GM10248 (cell line): Measurements from ENCODE around the gene ARHGAP26.
"Not testable (repeated sequence)": the region's sequence is repeated elsewhere in the genome, so short reads cannot be mapped to it uniquely, and the experiment has no call there.

ENCODE experiments used
- CTCF ChIA-PET: fragments of 300-600 bp; sonication (Branson Sonifier 250); formaldehyde crosslinking; extraction: SDS; loops from one replicate; lab custom pipeline; 2021; ENCODE audit warnings: antibody characterized with exemption; lab: Yijun Ruan, JAX
- POLR2A ChIA-PET: fragments of 350-650 bp; sonication (Branson Sonifier 250); formaldehyde crosslinking; extraction: SDS; loops from one replicate; lab custom pipeline; 2020; ENCODE audit warnings: antibody characterized with exemption; lab: Yijun Ruan, JAX
- DNase-seq: peaks from one replicate; pipeline ENCODE4 v3.0.0; 2012; ENCODE audit errors: extremely low spot score
- TF ChIP-seq, protein P1 (sequence below): IDR thresholded peaks from 2 replicates; pipeline ENCODE4 v1.5.1; 2012; ENCODE audit warnings: mild to moderate bottlenecking, low read depth; ENCODE audit errors: extremely low read depth, missing control alignments, control extremely low read depth

The ARHGAP26 gene

DNA sequence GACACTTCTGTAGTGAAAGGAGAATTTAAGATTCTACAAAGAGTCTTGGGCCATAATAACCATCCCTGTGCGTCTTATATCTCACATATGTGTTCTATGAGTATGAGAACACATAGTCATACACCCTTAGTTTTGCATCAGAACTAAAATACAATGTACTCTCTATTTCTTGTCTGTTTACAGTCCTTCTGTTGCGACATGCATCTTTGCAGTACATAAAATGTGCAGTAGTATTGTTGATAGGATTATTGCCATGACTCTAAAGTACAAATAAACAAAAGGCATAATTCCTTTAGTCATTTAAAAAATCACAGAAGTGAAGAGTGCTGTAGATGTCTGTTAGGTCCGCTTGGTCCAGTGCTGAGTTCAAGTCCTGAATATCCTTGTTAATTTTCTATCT lies 431.4 kb downstream of the ARHGAP26 start:
- ChIA-PET POLR2A (interaction anchor here (0.7 kb wide), 1 partner anchor 25 kb away, joined by 3 read pairs; no protein-coding TSS in a partner anchor), CTCF (interaction anchor here (1.0 to 3.3 kb wide), 3 partner anchors 13 to 18 kb away, joined by 3 to 21 read pairs (median 8); no protein-coding TSS in a partner anchor)
- no peak for DNase-seq
- TF ChIP-seq, protein P1, sequence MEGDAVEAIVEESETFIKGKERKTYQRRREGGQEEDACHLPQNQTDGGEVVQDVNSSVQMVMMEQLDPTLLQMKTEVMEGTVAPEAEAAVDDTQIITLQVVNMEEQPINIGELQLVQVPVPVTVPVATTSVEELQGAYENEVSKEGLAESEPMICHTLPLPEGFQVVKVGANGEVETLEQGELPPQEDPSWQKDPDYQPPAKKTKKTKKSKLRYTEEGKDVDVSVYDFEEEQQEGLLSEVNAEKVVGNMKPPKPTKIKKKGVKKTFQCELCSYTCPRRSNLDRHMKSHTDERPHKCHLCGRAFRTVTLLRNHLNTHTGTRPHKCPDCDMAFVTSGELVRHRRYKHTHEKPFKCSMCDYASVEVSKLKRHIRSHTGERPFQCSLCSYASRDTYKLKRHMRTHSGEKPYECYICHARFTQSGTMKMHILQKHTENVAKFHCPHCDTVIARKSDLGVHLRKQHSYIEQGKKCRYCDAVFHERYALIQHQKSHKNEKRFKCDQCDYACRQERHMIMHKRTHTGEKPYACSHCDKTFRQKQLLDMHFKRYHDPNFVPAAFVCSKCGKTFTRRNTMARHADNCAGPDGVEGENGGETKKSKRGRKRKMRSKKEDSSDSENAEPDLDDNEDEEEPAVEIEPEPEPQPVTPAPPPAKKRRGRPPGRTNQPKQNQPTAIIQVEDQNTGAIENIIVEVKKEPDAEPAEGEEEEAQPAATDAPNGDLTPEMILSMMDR = no peak

DNA sequence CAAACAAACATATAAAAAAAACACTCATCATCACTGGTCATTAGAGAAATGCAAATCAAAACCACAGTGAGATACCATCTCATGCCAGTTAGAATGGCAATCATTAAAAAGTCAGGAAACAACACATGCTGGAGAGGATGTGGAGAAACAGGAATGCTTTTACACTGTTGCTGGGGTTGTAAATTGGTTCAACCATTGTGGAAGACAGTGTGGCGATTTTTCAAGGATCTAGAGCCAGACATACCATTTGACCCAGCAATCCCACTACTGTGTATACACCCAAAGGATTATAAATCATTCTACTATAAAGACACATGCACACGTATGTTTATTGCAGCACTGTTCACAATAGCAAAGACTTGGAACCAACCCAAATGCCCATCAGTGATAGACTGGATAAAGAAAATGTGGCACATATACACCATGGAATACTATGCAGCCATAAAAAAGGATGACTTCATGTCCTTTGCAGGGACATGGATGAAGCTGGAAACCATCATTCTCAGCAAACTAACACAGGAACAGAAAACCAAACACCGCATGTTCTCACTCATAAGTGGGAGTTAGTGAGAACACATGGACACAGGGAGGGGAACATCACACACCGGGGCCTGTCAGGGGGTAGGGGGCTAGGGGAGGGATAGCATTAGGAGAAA lies 433.3 kb downstream of the ARHGAP26 start:
- CTCF ChIA-PET = interaction anchor here (1.2 to 2.6 kb wide), 2 partner anchors 20 to 159 kb away, joined by 3 to 8 read pairs; no protein-coding TSS in a partner anchor

DNA sequence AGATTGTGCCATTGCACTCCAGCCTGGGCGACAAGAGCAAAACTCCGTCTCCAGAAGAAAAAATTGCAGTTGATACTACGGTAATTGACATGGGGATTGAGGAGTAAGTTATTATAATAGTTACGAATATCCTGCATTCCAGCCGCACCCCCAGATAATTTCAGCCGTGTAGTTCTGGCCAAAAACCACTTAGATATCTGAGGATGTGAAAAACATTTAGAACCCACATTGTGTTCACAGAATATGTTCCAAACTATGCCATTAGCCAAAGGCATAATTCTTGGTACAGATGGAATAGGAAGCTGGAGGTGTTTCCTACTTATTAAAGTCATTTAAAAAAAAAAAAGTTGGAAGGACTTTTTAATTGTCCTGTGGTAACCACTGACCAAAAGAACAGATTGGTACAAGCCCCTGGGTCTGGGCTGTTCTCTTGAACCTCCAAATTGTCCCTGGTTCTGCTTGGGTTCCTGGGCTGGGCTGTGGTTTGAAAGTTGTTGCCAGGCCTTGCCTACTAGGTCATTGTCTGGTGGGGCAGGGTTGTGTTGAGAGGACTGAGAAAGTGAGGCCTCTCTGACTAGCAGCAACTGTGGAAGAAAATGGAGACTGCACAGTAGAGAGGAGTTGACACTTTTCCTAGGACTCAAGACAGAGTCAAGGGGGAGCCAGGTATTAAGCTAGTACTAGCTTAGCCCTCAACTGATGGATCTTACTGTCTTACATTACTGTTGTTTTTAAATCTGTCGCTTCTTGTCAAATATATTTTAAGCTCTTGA lies 434.5 kb downstream of the ARHGAP26 start:
- ChIA-PET CTCF (interaction anchor here (0.7 to 5.2 kb wide), 13 partner anchors 8 to 202 kb away, joined by 3 to 45 read pairs (median 4); no protein-coding TSS in a partner anchor), POLR2A (interaction anchor here (0.9 kb wide), 1 partner anchor 185 kb away, joined by 3 read pairs; no protein-coding TSS in a partner anchor)
- TF ChIP-seq, protein P1 = no peak
- no peak for DNase-seq

More for the DNA sequence above, 433.3 kb downstream of the ARHGAP26 start:
- POLR2A ChIA-PET, DNase-seq: not testable (repeated sequence)

DNA sequence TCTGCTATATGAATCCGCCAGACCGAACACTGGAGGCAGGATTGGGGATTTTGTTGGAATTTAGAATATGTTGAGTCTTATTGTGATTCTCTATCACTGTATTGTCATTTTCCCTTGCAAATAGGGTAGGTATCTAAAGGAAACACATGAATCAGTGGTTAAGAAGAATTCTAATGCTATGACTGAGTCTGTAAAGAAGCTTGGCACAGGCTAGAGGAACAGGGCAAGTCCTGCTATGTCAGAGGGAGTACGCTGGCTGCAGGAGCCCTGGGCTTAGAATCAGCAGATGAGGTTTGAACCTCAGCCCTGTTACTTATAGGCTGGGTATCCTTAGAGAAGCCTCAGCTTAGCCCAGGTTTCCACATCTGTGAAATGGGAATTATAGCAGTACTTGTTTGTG lies 435.2 kb downstream of the ARHGAP26 start:
- no peak for DNase-seq
- TF ChIP-seq, protein P1 = no peak
- POLR2A ChIA-PET = interaction anchor here (0.9 kb wide), 1 partner anchor 185 kb away, joined by 3 read pairs; no protein-coding TSS in a partner anchor
- CTCF ChIA-PET = interaction anchor here (0.7 to 5.2 kb wide), 13 partner anchors 9 to 202 kb away, joined by 3 to 45 read pairs (median 4); partner anchors contain the start of gene NR3C1

DNA sequence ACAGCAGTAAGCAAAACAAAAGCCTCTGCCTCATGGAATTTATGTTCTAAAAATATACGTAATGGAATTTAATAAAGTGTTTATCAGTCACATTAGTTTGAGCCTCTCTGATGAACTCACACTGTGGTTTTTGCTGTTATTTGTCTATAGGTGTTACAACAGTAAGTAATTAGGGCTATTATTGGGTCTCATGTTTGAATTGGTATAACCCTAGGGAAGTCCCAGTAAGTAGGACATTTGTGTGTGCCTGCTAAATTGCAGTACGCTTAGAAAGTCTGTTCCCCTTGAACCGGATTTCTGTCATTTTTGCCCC lies 435.7 kb downstream of the ARHGAP26 start:
- ChIA-PET POLR2A (interaction anchor here (0.7 to 1.3 kb wide), 3 partner anchors 23 to 186 kb away, joined by 3 to 4 read pairs (median 3); no protein-coding TSS in a partner anchor), CTCF (interaction anchor here (1.0 to 5.2 kb wide), 5 partner anchors 12 to 198 kb away, joined by 3 to 45 read pairs (median 6); partner anchors contain the start of gene NR3C1)
- DNase-seq = no peak
- TF ChIP-seq, protein P1 = no peak

DNA sequence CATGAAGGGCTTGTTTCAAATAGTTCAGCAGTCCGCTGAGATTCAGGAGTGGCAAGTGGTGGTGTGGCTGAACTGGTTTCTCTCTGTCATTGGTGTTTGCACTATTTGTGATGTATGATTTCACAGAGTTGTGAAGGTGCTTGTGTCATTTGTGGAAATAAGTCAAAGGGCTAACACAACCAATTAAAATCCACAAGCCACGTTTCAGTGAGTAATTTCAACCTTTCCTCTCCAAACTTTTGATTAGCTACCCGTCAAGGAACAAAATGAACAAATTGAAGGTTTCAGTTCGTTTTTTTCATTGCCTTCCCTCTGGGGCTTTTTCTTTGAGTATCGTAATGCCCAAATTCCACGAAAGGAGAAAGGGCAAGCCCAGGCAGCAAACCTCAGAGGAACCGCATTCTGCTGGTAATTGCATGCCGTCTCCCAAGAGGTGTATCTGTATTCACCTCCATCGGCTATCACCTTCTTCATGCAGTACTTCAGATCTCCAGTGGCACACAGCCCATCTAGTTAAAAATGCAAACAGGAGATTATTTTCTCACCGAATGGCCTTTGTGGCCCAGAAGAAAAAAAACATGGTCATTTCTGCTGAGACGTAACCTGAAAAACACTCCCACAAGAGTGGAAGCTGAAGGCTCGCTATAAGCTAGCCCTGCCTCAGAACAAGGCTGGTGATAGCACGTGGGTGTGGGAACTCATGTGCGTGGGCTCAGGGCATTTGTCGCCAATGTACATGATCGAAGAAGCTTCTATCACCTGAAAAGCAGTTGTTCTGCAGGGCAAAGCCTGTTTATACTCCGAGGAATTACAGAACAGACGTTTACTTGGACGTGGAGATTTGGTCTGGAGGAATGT lies 436.2 kb downstream of the ARHGAP26 start:
- CTCF ChIA-PET = interaction anchor here (1.0 to 5.2 kb wide), 6 partner anchors 12 to 198 kb away, joined by 3 to 45 read pairs (median 6); partner anchors contain the start of gene NR3C1
- TF ChIP-seq, protein P1 = no peak
- DNase-seq = no peak
- POLR2A ChIA-PET = interaction anchor here (0.7 to 1.3 kb wide), 3 partner anchors 23 to 82 kb away, joined by 3 to 5 read pairs (median 4); no protein-coding TSS in a partner anchor
